C4-2B (cell line): ENCODE results near the gene DPP6.

ENCODE experiments used
- H3K27ac ChIP-seq: fragments of 450-650 bp; 2 replicates; pipeline ENCODE4 v1.5.1; 2017
- ZFX ChIP-seq: fragments of 450-650 bp; IDR thresholded peaks from 2 replicates; pipeline ENCODE4 v1.6.1; 2017
- TF ChIP-seq, protein P1 (sequence below): fragments of 450-650 bp; conservative IDR thresholded peaks from 2 replicates; pipeline ENCODE4 v1.5.1; 2017; ENCODE audit warnings: mild to moderate bottlenecking

DPP6 gene

GRCh38 chr7:154484406-154484805, 432.2 kb downstream of the DPP6 start:
- no peak for TF ChIP-seq ZFX
- TF ChIP-seq, protein P1, sequence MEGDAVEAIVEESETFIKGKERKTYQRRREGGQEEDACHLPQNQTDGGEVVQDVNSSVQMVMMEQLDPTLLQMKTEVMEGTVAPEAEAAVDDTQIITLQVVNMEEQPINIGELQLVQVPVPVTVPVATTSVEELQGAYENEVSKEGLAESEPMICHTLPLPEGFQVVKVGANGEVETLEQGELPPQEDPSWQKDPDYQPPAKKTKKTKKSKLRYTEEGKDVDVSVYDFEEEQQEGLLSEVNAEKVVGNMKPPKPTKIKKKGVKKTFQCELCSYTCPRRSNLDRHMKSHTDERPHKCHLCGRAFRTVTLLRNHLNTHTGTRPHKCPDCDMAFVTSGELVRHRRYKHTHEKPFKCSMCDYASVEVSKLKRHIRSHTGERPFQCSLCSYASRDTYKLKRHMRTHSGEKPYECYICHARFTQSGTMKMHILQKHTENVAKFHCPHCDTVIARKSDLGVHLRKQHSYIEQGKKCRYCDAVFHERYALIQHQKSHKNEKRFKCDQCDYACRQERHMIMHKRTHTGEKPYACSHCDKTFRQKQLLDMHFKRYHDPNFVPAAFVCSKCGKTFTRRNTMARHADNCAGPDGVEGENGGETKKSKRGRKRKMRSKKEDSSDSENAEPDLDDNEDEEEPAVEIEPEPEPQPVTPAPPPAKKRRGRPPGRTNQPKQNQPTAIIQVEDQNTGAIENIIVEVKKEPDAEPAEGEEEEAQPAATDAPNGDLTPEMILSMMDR, result no peak
- H3K27ac ChIP-seq, result no peak overlapping the region

DNA sequence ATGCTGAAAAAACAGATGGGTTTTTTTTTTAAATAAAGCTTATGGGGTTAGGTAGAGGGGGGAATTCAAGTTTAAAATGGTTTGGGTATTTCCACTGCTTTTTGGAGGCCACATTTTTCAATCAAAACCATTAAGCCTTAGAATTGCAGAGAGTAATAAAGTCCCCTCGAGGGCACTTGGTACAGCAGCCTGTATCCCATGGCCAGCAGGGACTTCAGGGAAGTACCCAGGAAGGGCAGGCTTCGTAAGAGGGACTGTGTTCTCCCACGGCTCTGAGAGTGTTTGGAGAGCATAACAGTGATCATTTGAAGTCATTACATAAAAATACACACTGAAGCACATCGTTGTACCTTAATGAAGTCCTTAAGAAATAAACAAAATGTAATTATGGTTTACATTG, 432.7 kb downstream of the DPP6 start:
- H3K27ac ChIP-seq, result no peak overlapping the region
- no peak for TF ChIP-seq ZFX
- TF ChIP-seq, protein P1, result no peak

DNA sequence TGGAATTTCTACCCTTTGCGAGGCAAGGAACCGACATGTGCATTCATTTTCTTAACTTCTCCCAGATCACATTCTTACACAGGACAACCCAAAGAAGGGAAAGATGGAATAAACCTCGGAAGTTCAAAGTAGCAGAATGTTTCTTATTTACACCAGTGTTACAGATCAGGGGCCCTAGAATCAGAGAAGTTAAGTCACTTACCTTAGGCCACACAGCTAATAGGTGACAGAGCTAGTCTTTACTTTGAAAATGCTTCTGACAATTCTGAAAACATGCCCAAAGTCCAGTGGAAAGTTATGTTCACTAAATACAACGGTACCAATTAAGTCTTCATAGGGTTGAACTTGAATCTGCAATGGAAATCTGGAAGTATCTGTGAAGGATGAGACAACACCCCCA, 437.7 kb downstream of the DPP6 start:
- no peak overlapping the region for H3K27ac ChIP-seq
- TF ChIP-seq, protein P1, result no peak
- TF ChIP-seq ZFX, result no peak

DNA sequence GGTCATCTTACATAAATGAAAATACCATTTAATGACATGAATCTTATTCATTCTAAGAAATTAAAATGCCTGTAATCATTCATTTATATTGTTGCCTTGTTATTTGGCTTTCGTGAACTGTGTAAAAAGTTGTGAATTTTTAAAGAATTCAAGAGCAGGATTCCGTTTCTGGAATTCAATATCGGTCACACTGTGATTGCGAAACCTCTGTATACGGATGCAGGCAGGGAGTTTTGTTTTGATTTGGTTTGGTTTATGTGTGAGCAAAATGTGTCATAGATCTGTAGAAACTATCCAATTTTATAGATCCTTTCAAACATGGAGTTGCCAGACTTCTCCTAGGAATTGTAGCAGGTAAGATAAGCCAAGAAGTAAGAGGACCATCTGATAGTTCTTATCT, 441.4 kb downstream of the DPP6 start:
- H3K27ac ChIP-seq, result no peak overlapping the region
- TF ChIP-seq, protein P1, result no peak
- no peak for TF ChIP-seq ZFX

DNA sequence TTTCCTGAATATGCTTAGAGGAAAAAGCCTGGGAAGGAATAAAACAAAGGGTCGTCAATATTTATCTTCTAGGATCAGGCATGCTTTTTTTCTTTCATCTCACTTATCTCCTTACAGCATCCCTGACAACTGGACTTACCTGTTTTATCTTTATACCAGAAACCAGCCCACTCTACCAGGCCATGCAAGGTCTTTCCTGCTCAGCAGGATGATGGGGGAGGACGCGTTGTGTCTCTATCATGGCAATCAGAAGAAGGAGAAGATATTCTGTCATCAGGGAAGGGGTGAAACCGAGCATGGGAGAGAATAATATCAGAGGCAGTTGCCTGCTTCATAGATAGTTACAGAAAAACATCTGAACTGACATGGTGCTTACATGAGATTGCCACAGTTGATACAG, 445.6 kb downstream of the DPP6 start:
- no peak overlapping the region for H3K27ac ChIP-seq
- TF ChIP-seq, protein P1, result no peak
- no peak for TF ChIP-seq ZFX

DNA sequence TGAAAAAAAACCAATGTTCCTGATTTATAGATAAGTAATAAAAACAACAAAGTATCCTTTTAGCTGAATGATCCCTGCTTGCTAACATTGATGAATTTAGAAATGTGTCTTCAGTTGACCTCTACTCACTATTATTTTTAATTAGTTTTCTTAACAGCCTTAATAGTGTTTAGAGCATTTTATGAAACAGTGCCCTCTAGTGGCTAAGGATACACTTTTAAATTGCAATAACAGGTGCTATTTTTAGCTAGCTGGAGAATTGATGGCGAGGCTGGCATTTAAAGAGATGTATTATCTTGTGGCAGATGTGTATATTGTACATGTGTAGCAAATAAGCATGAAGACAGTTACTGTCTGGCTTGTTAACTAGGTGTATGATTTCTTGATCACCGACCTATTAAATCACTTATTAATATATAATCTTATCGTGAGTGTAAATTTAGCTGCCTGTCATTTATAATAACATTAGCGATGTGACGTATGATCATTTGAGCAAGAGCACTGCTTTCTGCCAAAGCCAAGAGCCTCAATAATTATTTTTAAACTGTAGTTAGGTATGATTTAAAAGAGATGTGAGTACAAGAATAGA, 451.9 kb downstream of the DPP6 start:
- no peak for TF ChIP-seq ZFX
- TF ChIP-seq, protein P1, result peak; percentile 85
- no peak overlapping the region for H3K27ac ChIP-seq

DNA sequence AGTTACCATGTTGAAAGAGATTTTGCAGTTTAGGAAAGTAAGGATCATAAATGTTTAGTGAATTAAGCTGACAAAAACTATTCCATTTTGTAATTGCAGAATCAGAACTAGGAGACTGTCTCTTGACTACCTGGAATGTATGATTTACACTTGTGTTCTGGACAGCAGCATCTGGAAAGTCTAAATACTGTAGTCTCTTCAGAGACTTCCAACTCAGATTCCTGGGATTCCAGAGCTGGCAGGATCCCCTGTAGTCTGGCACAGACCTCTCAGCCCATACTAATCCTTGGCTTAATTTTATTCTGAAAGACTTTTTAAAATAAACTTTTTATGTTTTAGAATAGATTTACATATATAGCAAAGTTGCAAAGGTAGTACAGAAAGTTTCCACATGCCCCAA, 452.7 kb downstream of the DPP6 start:
- TF ChIP-seq, protein P1, result no peak
- TF ChIP-seq ZFX, result no peak
- H3K27ac ChIP-seq, result no peak overlapping the region
